ENCODE data around the gene SLC9B2.

- TF ChIP-seq, protein P1, sequence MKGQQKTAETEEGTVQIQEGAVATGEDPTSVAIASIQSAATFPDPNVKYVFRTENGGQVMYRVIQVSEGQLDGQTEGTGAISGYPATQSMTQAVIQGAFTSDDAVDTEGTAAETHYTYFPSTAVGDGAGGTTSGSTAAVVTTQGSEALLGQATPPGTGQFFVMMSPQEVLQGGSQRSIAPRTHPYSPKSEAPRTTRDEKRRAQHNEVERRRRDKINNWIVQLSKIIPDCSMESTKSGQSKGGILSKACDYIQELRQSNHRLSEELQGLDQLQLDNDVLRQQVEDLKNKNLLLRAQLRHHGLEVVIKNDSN (CRISPR knock-in tag; IDR thresholded peaks at IDR 0.05): no peak
- TF ChIP-seq ZNF317 (CRISPR knock-in tag; IDR thresholded peaks at IDR 0.05; ENCODE audit: borderline replicate concordance, low read depth) (no peak), ZNF121 (CRISPR knock-in tag; IDR thresholded peaks at IDR 0.05) (no peak), RELA (CRISPR knock-in tag; IDR thresholded peaks at IDR 0.05; ENCODE audit: borderline replicate concordance) (no peak), CTCF (IDR thresholded peaks at IDR 0.05) (no peak), KAT7 (CRISPR knock-in tag; IDR thresholded peaks at IDR 0.05; ENCODE audit: borderline replicate concordance) (no peak), ELF4 (CRISPR knock-in tag; IDR thresholded peaks at IDR 0.05; ENCODE audit: low read depth) (no peak), MAX (CRISPR knock-in tag; IDR thresholded peaks at IDR 0.05) (no peak)
- TF ChIP-seq, protein P2, sequence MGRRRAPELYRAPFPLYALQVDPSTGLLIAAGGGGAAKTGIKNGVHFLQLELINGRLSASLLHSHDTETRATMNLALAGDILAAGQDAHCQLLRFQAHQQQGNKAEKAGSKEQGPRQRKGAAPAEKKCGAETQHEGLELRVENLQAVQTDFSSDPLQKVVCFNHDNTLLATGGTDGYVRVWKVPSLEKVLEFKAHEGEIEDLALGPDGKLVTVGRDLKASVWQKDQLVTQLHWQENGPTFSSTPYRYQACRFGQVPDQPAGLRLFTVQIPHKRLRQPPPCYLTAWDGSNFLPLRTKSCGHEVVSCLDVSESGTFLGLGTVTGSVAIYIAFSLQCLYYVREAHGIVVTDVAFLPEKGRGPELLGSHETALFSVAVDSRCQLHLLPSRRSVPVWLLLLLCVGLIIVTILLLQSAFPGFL (CRISPR knock-in tag; IDR thresholded peaks at IDR 0.05; ENCODE audit: borderline replicate concordance): no peak
- TF ChIP-seq, protein P3, sequence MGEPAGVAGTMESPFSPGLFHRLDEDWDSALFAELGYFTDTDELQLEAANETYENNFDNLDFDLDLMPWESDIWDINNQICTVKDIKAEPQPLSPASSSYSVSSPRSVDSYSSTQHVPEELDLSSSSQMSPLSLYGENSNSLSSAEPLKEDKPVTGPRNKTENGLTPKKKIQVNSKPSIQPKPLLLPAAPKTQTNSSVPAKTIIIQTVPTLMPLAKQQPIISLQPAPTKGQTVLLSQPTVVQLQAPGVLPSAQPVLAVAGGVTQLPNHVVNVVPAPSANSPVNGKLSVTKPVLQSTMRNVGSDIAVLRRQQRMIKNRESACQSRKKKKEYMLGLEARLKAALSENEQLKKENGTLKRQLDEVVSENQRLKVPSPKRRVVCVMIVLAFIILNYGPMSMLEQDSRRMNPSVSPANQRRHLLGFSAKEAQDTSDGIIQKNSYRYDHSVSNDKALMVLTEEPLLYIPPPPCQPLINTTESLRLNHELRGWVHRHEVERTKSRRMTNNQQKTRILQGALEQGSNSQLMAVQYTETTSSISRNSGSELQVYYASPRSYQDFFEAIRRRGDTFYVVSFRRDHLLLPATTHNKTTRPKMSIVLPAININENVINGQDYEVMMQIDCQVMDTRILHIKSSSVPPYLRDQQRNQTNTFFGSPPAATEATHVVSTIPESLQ (CRISPR knock-in tag; IDR thresholded peaks at IDR 0.05): no peak
- TF ChIP-seq, protein P4, sequence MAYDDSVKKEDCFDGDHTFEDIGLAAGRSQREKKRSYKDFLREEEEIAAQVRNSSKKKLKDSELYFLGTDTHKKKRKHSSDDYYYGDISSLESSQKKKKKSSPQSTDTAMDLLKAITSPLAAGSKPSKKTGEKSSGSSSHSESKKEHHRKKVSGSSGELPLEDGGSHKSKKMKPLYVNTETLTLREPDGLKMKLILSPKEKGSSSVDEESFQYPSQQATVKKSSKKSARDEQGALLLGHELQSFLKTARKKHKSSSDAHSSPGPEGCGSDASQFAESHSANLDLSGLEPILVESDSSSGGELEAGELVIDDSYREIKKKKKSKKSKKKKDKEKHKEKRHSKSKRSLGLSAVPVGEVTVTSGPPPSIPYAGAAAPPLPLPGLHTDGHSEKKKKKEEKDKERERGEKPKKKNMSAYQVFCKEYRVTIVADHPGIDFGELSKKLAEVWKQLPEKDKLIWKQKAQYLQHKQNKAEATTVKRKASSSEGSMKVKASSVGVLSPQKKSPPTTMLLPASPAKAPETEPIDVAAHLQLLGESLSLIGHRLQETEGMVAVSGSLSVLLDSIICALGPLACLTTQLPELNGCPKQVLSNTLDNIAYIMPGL (CRISPR knock-in tag; IDR thresholded peaks at IDR 0.05): no peak
Observed at GRCh38 chr4:103021120-103021519, 55.4 kb downstream of the SLC9B2 start.

Measured in WTC11 (cell line).